Osteocyte (in vitro differentiated cells): Measurements from ENCODE around the gene TBC1D5. TPM values are rescaled to one million over a fixed set of nuclear protein-coding genes. Genes with fewer than 3 reads are reported as not detected.

Experiments
- DNase-seq: peaks from one replicate; pipeline ENCODE4 v3.0.0; 2021; ENCODE audit warnings: mixed read lengths; ENCODE audit not compliant: unreplicated experiment; ENCODE audit errors: extremely low spot score
- H3K27ac Mint-ChIP-seq: one replicate; pipeline ENCODE4 v1.8.0; 2021; ENCODE audit warnings: mild to moderate bottlenecking, mixed read lengths; ENCODE audit not compliant: unreplicated experiment
- H3K27me3 Mint-ChIP-seq: one replicate; pipeline ENCODE4 v1.8.0; 2021; ENCODE audit warnings: mixed read lengths; ENCODE audit not compliant: unreplicated experiment
- H3K36me3 Mint-ChIP-seq: one replicate; pipeline ENCODE4 v1.8.0; 2021; ENCODE audit warnings: mixed read lengths; ENCODE audit not compliant: unreplicated experiment
- H3K4me1 Mint-ChIP-seq: one replicate; pipeline ENCODE4 v1.8.0; 2021; ENCODE audit warnings: mixed read lengths; ENCODE audit not compliant: unreplicated experiment
- H3K4me3 Mint-ChIP-seq: one replicate; pipeline ENCODE4 v1.8.0; 2021; ENCODE audit warnings: mild to moderate bottlenecking, moderate library complexity, mixed read lengths; ENCODE audit not compliant: unreplicated experiment
- H3K9me3 Mint-ChIP-seq: one replicate; pipeline ENCODE4 v1.8.0; 2021; ENCODE audit warnings: mixed read lengths; ENCODE audit not compliant: unreplicated experiment
- CTCF ChIP-seq: fragments of 200-600 bp; sonication (generic); IDR thresholded peaks from 2 replicates; pipeline ENCODE4 v1.5.0; 2021; ENCODE audit warnings: antibody characterized with exemption, mild to moderate bottlenecking, moderate library complexity
- total RNA-seq: library from RNA; stranded (reverse); gene quantifications from 2 replicates; pipeline ENCODE4 v1.2.1, GENCODE V29; 2021

Gene TBC1D5
- total RNA-seq, 1 donor from 2014 or later = 69.2 TPM

GRCh38 chr3:17142516-17142915 is 599.9 kb downstream of the TBC1D5 start:
- H3K27ac Mint-ChIP-seq = no peak overlapping the region
- DNase-seq = no peak
- H3K4me1 Mint-ChIP-seq = no peaks in the 10 kb centered on the region
- no peak overlapping the region for H3K4me3 Mint-ChIP-seq
- H3K9me3 Mint-ChIP-seq = no peaks in the 10 kb centered on the region
- H3K36me3 Mint-ChIP-seq = no peaks in the 10 kb centered on the region
- no peak for TF ChIP-seq CTCF
- H3K27me3 Mint-ChIP-seq = no peaks in the 10 kb centered on the region

GRCh38 chr3:17141699-17142098 is 600.7 kb downstream of the TBC1D5 start:
- Mint-ChIP-seq H3K9me3 (no peaks in the 10 kb centered on the region), H3K4me3 (no peak overlapping the region), H3K27ac (no peak overlapping the region), H3K27me3 (no peaks in the 10 kb centered on the region), H3K36me3 (no peaks in the 10 kb centered on the region), H3K4me1 (no peaks in the 10 kb centered on the region)
- no peak for TF ChIP-seq CTCF
- no peak for DNase-seq

- TF ChIP-seq CTCF = no peak
- H3K4me1 Mint-ChIP-seq = no peaks in the 10 kb centered on the region
- no peaks in the 10 kb centered on the region for H3K36me3 Mint-ChIP-seq
- no peaks in the 10 kb centered on the region for H3K9me3 Mint-ChIP-seq
- H3K27me3 Mint-ChIP-seq = no peaks in the 10 kb centered on the region
- H3K27ac Mint-ChIP-seq = no peak overlapping the region
- no peak overlapping the region for H3K4me3 Mint-ChIP-seq
- DNase-seq = no peak
Observed at GRCh38 chr3:17140670-17141505, 601.5 kb downstream of the TBC1D5 start.

DNA sequence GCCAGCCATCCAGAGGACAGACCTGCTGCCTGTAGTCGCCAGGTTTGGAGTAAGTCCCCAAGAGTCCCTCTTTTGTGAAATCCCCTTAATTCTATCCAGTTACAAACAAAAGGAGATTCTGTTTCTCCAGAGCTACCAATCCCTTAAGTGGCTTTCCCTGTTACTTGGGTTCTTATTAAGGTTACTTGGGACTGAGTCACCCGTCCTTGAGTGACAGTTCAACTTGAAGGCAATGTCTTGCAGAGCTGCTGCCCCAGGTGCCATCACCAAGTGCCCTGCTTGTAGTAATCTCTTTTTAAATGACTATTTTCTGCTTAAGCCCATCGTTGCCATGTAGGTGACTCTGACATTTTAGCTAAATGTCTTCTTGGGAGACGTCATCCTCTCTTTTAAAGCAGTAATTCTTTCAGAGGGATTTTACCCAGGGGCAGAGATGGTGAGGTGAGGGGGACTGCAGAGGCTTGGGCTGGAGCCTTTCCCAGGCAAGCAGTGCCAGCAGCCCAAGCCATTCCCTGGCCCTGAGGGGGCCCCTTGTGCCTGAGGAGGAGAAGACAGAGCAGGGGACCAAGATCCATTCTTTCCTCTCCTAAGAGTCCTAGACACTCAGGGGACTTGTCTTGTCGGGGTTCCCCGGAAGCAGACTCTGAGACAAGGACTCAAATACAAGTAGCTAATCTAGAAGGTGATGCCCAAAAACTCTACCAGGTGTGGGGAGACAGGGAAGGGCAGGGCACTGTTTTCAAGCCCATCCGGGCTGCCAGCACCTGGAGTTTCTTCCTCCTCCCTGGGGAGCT is 604.0 kb downstream of the TBC1D5 start:
- H3K4me1 Mint-ChIP-seq = no peaks in the 10 kb centered on the region
- no peaks in the 10 kb centered on the region for H3K36me3 Mint-ChIP-seq
- H3K27ac Mint-ChIP-seq = no peak overlapping the region
- H3K9me3 Mint-ChIP-seq = peaks cover 3% of the 10 kb centered on the region
- no peak for TF ChIP-seq CTCF
- no peak for DNase-seq
- H3K4me3 Mint-ChIP-seq = no peak overlapping the region
- H3K27me3 Mint-ChIP-seq = no peaks in the 10 kb centered on the region

GRCh38 chr3:17137321-17137826 is 605.1 kb downstream of the TBC1D5 start:
- TF ChIP-seq CTCF = no peak
- Mint-ChIP-seq H3K4me3 (no peak overlapping the region), H3K27me3 (no peaks in the 10 kb centered on the region), H3K4me1 (no peaks in the 10 kb centered on the region), H3K36me3 (no peaks in the 10 kb centered on the region), H3K27ac (no peak overlapping the region), H3K9me3 (peaks cover 3% of the 10 kb centered on the region)
- DNase-seq = no peak
